C4-2B (cell line): ENCODE results near the gene ZNF582.

Experiments
- ZFX ChIP-seq: fragments of 450-650 bp; IDR thresholded peaks from 2 replicates; pipeline ENCODE4 v1.6.1; 2017
- TF ChIP-seq, protein P1 (sequence below): fragments of 450-650 bp; conservative IDR thresholded peaks from 2 replicates; pipeline ENCODE4 v1.5.1; 2017; ENCODE audit warnings: mild to moderate bottlenecking

DNA sequence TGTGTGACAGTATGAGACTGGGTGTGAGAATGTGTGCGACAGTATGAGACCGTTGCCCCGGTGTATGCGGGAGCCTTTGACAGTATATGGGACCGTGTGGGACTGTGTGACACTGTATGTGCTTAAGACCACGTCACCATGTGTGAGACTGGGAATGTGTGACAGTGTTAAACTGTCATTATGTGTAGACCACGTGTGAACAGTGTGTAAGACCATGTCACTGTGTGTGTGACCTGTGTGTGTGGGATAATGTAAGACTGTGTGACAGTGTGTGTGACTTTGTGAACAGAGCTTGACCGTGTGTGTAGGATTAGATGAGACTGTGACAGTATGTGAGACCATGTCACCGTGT is 11.3 kb upstream of the ZNF582 start:
- TF ChIP-seq, protein P1, sequence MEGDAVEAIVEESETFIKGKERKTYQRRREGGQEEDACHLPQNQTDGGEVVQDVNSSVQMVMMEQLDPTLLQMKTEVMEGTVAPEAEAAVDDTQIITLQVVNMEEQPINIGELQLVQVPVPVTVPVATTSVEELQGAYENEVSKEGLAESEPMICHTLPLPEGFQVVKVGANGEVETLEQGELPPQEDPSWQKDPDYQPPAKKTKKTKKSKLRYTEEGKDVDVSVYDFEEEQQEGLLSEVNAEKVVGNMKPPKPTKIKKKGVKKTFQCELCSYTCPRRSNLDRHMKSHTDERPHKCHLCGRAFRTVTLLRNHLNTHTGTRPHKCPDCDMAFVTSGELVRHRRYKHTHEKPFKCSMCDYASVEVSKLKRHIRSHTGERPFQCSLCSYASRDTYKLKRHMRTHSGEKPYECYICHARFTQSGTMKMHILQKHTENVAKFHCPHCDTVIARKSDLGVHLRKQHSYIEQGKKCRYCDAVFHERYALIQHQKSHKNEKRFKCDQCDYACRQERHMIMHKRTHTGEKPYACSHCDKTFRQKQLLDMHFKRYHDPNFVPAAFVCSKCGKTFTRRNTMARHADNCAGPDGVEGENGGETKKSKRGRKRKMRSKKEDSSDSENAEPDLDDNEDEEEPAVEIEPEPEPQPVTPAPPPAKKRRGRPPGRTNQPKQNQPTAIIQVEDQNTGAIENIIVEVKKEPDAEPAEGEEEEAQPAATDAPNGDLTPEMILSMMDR = no peak
- no peak for TF ChIP-seq ZFX
